AG04450 (cell line): ENCODE results near the gene FAM131C. TPM values are rescaled to one million over a fixed set of nuclear protein-coding genes. Genes with fewer than 3 reads are reported as not detected.

Experiments used
- CTCF ChIA-PET: fragments of 300-600, 350-600 bp; formaldehyde crosslinking; extraction: SDS; loops from one replicate; lab custom pipeline; 2022; ENCODE audit warnings: antibody characterized with exemption, inconsistent platforms; lab: Charles Lee
- POLR2A ChIA-PET: fragments of 350-600 bp; formaldehyde crosslinking; extraction: SDS; loops from one replicate; lab custom pipeline; 2021; ENCODE audit warnings: antibody characterized with exemption, inconsistent platforms; lab: Yijun Ruan, JAX
- DNase-seq: peaks from one replicate; pipeline ENCODE4 v3.0.0-alpha.2; 2011; ENCODE audit warnings: low read depth, low spot score
- H3K27ac ChIP-seq: one replicate; pipeline ENCODE4 v1.5.1; 2012; ENCODE audit warnings: low read depth, low read length, control low read depth
- H3K27me3 ChIP-seq: one replicate; pipeline ENCODE4 v1.6.0; 2012; ENCODE audit warnings: low read length; ENCODE audit not compliant: control insufficient read depth, insufficient read depth
- H3K4me3 ChIP-seq: 2 replicates; pipeline ENCODE4 v1.5.1; 2011; ENCODE audit warnings: mild to moderate bottlenecking, low read depth, low read length, control low read depth
- H3K9me3 ChIP-seq: 2 replicates; pipeline ENCODE4 v1.5.1; 2012; ENCODE audit warnings: low read length; ENCODE audit not compliant: control insufficient read depth, insufficient read depth
- polyA plus RNA-seq: library from polyadenylated mRNA; depleted of rRNA; stranded (reverse); fragments of >200 nt; gene quantifications from 2 replicates; pipeline ENCODE4 v1.2.3, GENCODE V29; 2011
- TF ChIP-seq, protein P1 (sequence below): IDR thresholded peaks from 2 replicates; pipeline ENCODE4 v1.5.1; 2011; ENCODE audit warnings: low read depth, low read length, control low read depth, inconsistent platforms

The FAM131C gene
- polyA plus RNA-seq, 1 experiment, result 0.20 TPM

DNA sequence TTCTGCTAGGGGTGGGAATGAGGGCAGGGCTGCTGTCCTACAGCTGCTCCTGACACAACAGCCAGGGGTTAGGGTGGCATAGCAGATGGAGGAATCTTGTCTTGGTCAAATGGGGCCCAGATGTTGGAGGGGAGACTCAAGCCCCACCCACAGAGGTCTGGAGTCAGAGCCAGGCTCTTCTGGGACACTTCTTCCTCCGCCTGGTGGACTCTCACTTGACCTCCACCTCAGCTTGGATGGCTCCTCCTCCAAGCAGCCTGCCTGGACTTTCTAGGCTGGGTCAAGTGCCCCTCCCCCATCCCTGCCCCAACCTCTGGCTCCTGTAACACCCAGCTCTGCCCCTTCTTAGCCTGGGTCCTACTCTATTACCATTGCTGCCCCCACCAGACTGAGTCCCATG is 47.0 kb upstream of the FAM131C start:
- POLR2A ChIA-PET, result no interaction called here
- CTCF ChIA-PET, result interaction anchor here (0.9 to 1.5 kb wide), 2 partner anchors 34 to 41 kb away, joined by 3 to 4 read pairs; no protein-coding TSS in a partner anchor
- no peaks in the 10 kb centered on the region for H3K27me3 ChIP-seq
- TF ChIP-seq, protein P1, sequence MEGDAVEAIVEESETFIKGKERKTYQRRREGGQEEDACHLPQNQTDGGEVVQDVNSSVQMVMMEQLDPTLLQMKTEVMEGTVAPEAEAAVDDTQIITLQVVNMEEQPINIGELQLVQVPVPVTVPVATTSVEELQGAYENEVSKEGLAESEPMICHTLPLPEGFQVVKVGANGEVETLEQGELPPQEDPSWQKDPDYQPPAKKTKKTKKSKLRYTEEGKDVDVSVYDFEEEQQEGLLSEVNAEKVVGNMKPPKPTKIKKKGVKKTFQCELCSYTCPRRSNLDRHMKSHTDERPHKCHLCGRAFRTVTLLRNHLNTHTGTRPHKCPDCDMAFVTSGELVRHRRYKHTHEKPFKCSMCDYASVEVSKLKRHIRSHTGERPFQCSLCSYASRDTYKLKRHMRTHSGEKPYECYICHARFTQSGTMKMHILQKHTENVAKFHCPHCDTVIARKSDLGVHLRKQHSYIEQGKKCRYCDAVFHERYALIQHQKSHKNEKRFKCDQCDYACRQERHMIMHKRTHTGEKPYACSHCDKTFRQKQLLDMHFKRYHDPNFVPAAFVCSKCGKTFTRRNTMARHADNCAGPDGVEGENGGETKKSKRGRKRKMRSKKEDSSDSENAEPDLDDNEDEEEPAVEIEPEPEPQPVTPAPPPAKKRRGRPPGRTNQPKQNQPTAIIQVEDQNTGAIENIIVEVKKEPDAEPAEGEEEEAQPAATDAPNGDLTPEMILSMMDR, result no peak
- no peak overlapping the region for H3K4me3 ChIP-seq
- H3K9me3 ChIP-seq, result no peaks in the 10 kb centered on the region; the same call in 1 of the 2 replicates
- no peak overlapping the region for H3K27ac ChIP-seq
- no peak for DNase-seq

DNA sequence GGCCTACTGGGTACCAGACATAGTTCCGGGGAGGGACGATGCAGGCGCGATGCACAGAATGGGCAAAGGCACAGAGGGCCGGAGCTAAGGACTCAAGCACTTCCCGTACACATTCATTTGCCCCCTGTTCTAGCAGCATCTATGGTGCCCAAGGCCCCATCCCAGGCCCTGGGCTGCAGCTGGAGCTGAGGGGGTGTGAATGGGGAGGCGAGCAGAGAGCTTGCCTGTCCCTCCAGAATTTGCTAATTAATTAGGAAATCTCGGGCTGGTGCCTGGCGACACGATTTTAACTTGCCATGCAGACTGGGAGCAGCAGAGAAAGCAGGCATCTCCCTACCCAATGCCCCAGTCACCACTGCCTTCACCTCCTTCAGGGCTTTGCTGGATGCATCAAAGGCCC is 46.5 kb upstream of the FAM131C start:
- TF ChIP-seq, protein P1, result no peak
- Histone ChIP-seq H3K27ac (no peak overlapping the region), H3K27me3 (no peaks in the 10 kb centered on the region), H3K4me3 (no peak overlapping the region), H3K9me3 (no peaks in the 10 kb centered on the region; the same call in 1 of the 2 replicates)
- ChIA-PET POLR2A (no interaction called here), CTCF (interaction anchor here (0.9 kb wide), 1 partner anchor 35 kb away, joined by 3 read pairs; no protein-coding TSS in a partner anchor)
- DNase-seq, result no peak

DNA sequence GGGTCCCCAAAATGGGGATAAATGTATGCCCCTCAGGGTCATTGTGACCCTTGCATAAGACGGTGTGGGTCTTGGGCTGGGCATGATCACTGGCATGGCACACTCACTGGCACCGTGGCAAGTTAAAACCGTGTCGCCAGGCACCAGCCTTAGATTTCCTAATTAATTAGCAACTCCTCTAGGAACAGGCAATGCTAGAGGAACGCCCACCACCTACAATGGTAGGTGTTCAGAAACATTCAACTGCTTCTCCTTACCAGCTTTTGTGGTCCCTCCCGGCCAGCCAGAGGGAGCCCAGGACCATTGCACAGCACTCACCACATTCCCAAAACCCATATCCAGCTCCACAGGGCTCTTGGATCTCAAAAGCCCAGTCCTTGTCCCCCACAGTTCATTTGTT is 46.1 kb upstream of the FAM131C start:
- POLR2A ChIA-PET, result no interaction called here
- DNase-seq, result no peak
- Histone ChIP-seq H3K4me3 (no peak overlapping the region), H3K27me3 (no peaks in the 10 kb centered on the region), H3K9me3 (no peaks in the 10 kb centered on the region; the same call in 1 of the 2 replicates), H3K27ac (no peak overlapping the region)
- CTCF ChIA-PET, result interaction anchor here (0.9 kb wide), 1 partner anchor 35 kb away, joined by 3 read pairs; no protein-coding TSS in a partner anchor
- TF ChIP-seq, protein P1, result no peak

DNA sequence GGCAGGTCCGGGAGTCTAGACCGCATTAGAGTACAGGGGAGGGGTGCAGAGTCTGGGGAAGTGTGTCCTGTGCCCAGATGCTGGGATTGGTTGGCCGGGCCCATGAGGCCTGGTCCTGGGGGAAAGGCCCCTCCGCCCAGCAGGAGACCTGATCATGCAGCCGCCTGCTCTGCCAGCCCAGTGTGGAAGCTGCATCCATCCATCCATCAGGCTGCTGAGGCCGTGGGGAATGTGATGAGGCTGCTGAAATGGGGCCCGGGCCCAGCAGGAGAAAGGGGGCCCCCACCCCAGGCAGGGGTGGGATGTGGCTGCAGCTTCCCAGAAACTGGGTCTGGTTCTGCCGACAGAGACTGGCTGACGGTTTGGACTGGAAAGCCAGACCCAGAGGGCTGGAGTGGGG is 45.3 kb upstream of the FAM131C start:
- TF ChIP-seq, protein P1, result no peak
- ChIA-PET POLR2A (interaction anchor here (0.7 kb wide), 1 partner anchor 16 kb away, joined by 3 read pairs; no protein-coding TSS in a partner anchor), CTCF (no interaction called here)
- Histone ChIP-seq H3K27me3 (no peaks in the 10 kb centered on the region), H3K27ac (no peak overlapping the region), H3K4me3 (no peak overlapping the region), H3K9me3 (no peaks in the 10 kb centered on the region; the same call in 1 of the 2 replicates)
- DNase-seq, result no peak

DNA sequence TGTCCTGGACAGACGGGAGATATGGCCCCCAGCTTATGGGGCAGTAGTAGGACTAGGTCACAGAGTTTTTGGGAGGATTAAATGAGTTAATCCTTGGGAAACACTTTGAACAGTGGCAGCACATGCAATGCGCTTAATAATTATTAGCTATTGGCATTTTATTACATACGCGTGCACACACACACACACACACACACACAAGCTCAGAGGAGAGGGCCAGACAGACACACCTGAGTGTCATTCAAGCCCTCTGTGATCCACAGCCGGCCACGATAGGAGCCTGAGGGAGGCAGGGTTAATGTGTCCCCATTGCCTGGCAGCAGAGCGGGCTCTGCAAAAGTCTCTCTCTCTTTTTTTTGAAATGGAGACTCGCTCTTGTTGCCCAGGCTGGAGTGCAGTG is 44.5 kb upstream of the FAM131C start:
- Histone ChIP-seq H3K27ac (no peak overlapping the region), H3K27me3 (no peaks in the 10 kb centered on the region), H3K4me3 (no peak overlapping the region), H3K9me3 (no peaks in the 10 kb centered on the region; the same call in 1 of the 2 replicates)
- POLR2A ChIA-PET, result no interaction called here
- TF ChIP-seq, protein P1, result no peak
- CTCF ChIA-PET, result interaction anchor here (0.7 kb wide), 3 partner anchors 35 to 63 kb away, joined by 3 to 5 read pairs (median 5); no protein-coding TSS in a partner anchor
- DNase-seq, result no peak
